ENCODE results near the gene TTC29.
A peak's percentile ranks its signal among the peaks of the same experiment; 100 is the strongest.

GRCh38 chr4:146916479-146917076 is 29.1 kb downstream of the TTC29 start:
- TF ChIP-seq POLR2A (IDR thresholded peaks at IDR 0.05) = no peak
- peak; percentile 38 to 76 (median 58) for TF ChIP-seq CTCF (IDR thresholded peaks at IDR 0.05)

Data from thyroid gland (tissue), 4 donors.